Endothelial cell of umbilical vein (primary cell): ENCODE measurements around the gene PRKCD. TPM values are rescaled to one million over a fixed set of nuclear protein-coding genes. Genes with fewer than 3 reads are reported as not detected.

Experiments
- BruUV-seq: library from RNA; stranded (reverse); fragments of 400-500 nt; replicated peaks from 2 replicates; lab custom pipeline; 2021; lab: Mats Ljungman, UMichigan
- CTCF ChIA-PET: fragments of 300-600, 350-600 bp; sonication (Branson Sonifier 250); formaldehyde crosslinking; loops from one replicate; lab custom pipeline; 2021; ENCODE audit warnings: antibody characterized with exemption, inconsistent platforms; lab: Charles Lee
- POLR2A ChIA-PET: fragments of 300-600, 350-600 bp; sonication (Branson Sonifier 250); formaldehyde crosslinking; loops from one replicate; lab custom pipeline; 2021; ENCODE audit warnings: antibody characterized with exemption, inconsistent platforms; lab: Charles Lee
- DNase-seq: peaks from one replicate; pipeline ENCODE4 v3.0.0-alpha.2; 2011; ENCODE audit warnings: low read depth, low spot score
- FAIRE-seq: peaks from 2 replicates; lab custom pipeline; 2011; peaks lifted over from hg19 to GRCh38; lab: Jason Lieb, UNC
- H2AFZ ChIP-seq: 2 replicates; pipeline ENCODE4 v1.6.0; 2012; ENCODE audit warnings: low read depth, low read length, control low read depth, inconsistent platforms
- H3K27ac ChIP-seq: 2 replicates; pipeline ENCODE4 v1.5.1; 2011; ENCODE audit warnings: low read depth, mild to moderate bottlenecking, control low read depth, low read length, moderate library complexity; ENCODE audit not compliant: insufficient read depth
- H3K27me3 ChIP-seq, 2 experiments: 2 replicates each; pipeline versions ENCODE4 v1.6.0 to v1.6.1; 2011; ENCODE audit warnings: low read length in 2 of 2, mixed read lengths in 1 of 2; ENCODE audit not compliant: control insufficient read depth in 2 of 2, insufficient read depth in 2 of 2
- H3K36me3 ChIP-seq, 2 experiments: 2 replicates in 1 of 2; 3 replicates in 1 of 2; pipeline ENCODE4 v1.5.1; 2011; ENCODE audit warnings: low read length in 2 of 2, mild to moderate bottlenecking in 1 of 2, moderate library complexity in 1 of 2; ENCODE audit not compliant: control insufficient read depth in 2 of 2, insufficient read depth in 2 of 2; ENCODE audit errors: extremely low read depth in 1 of 2
- H3K4me1 ChIP-seq: 3 replicates; pipeline ENCODE4 v1.5.1; 2011; ENCODE audit warnings: mild to moderate bottlenecking, low read length; ENCODE audit not compliant: control insufficient read depth, insufficient read depth; ENCODE audit errors: extremely low read depth
- H3K4me2 ChIP-seq: 2 replicates; pipeline ENCODE4 v1.6.1; 2011; ENCODE audit warnings: low read length, control low read depth, mixed read lengths; ENCODE audit not compliant: insufficient read depth
- H3K4me3 ChIP-seq, 3 experiments: fragments of 200-600 bp in 1 of 3; sonication (generic), shearing (Covaris generic) in 1 of 3; replicated peaks in 1 of 3; 2 replicates each; pipeline ENCODE4 v1.5.1; 2011 to 2016; ENCODE audit warnings: control low read depth in 3 of 3, low read length in 3 of 3, mild to moderate bottlenecking in 2 of 3, inconsistent platforms in 1 of 3, low read depth in 1 of 3, moderate library complexity in 1 of 3; ENCODE audit not compliant: insufficient read depth in 1 of 3
- H3K79me2 ChIP-seq: 2 replicates; pipeline ENCODE4 v1.6.0; 2012; ENCODE audit warnings: low read length, inconsistent platforms; ENCODE audit not compliant: control insufficient read depth, insufficient read depth
- H3K9ac ChIP-seq: replicated peaks from 2 replicates; pipeline ENCODE3; 2011; ENCODE audit warnings: low read length, control low read depth; ENCODE audit not compliant: insufficient read depth; ENCODE audit errors: extremely low read depth
- H3K9me1 ChIP-seq: replicated peaks from 3 replicates; pipeline ENCODE4 v1.6.0; 2011; ENCODE audit warnings: mild to moderate bottlenecking, low read length; ENCODE audit not compliant: control insufficient read depth, insufficient read depth; ENCODE audit errors: extremely low read depth
- H3K9me3 ChIP-seq: replicated peaks from 2 replicates; pipeline ENCODE4 v1.5.1; 2012; ENCODE audit warnings: low read length, inconsistent platforms; ENCODE audit not compliant: control insufficient read depth, insufficient read depth
- H4K20me1 ChIP-seq: replicated peaks from 2 replicates; pipeline ENCODE3; 2011; ENCODE audit warnings: mild to moderate bottlenecking, low read length; ENCODE audit not compliant: control insufficient read depth, insufficient read depth; ENCODE audit errors: extremely low read depth
- CTCF ChIP-seq, 2 donors: IDR thresholded peaks; 1 replicate in 1 of 2; 2 replicates in 1 of 2; pipeline ENCODE4 v1.5.1; 2011; ENCODE audit warnings: low read length in 2 of 2, mild to moderate bottlenecking in 2 of 2, moderate library complexity in 2 of 2, control low read depth in 1 of 2, inconsistent platforms in 1 of 2, low read depth in 1 of 2; ENCODE audit not compliant: insufficient read depth in 1 of 2; ENCODE audit errors: extremely low read depth in 1 of 2
- EZH2 ChIP-seq: IDR thresholded peaks from 2 replicates; pipeline ENCODE4 v1.6.1; 2012; ENCODE audit warnings: borderline replicate concordance, low read depth, mild to moderate bottlenecking, moderate library complexity, low read length, inconsistent platforms; ENCODE audit not compliant: severe bottlenecking
- FOS ChIP-seq: IDR thresholded peaks from 2 replicates; pipeline ENCODE4 v1.6.1; 2011; ENCODE audit warnings: mild to moderate bottlenecking, low read length, moderate library complexity, borderline replicate concordance; ENCODE audit not compliant: insufficient read depth
- GATA2 ChIP-seq: IDR thresholded peaks from 2 replicates; pipeline ENCODE4 v1.7.0; 2011; ENCODE audit warnings: low read depth, mild to moderate bottlenecking, moderate library complexity, mixed read lengths, low read length; ENCODE audit not compliant: insufficient read length, insufficient read depth
- JUN ChIP-seq: IDR thresholded peaks from 2 replicates; pipeline ENCODE4 v1.6.1; 2011; ENCODE audit warnings: borderline replicate concordance, low read depth; ENCODE audit not compliant: insufficient read length, insufficient read depth
- MAX ChIP-seq: IDR thresholded peaks from 2 replicates; pipeline ENCODE4 v1.6.1; 2011; ENCODE audit not compliant: insufficient read depth, insufficient read length
- MYC ChIP-seq: IDR thresholded peaks from one replicate; pipeline ENCODE4 v1.6.1; 2011; ENCODE audit warnings: mild to moderate bottlenecking, low read depth, low read length
- POLR2A ChIP-seq: IDR thresholded peaks from 2 replicates; pipeline ENCODE4 v1.6.1; 2012; ENCODE audit warnings: low read depth, mild to moderate bottlenecking, control low read depth, low read length
- POLR2AphosphoS5 ChIP-seq: IDR thresholded peaks from 2 replicates; pipeline ENCODE4 v1.6.1; 2012; ENCODE audit warnings: low read depth, mild to moderate bottlenecking, control low read depth, low read length, moderate library complexity; ENCODE audit not compliant: insufficient read depth
- dilution Hi-C: fragments of 300-500 bp; cut with MboI; formaldehyde crosslinking; loops from one replicate; pipeline ENCODE4 v1.15.0; 2019; ENCODE audit warnings: low sequenced_read_pairs; ENCODE audit not compliant: extremely low pct_ligation_motif_present
- intact Hi-C: fragments of 100-400 bp; cut with micrococcal nuclease; formaldehyde crosslinking; loops from one replicate; pipeline ENCODE4 v1.10.0; 2022
- polyA plus RNA-seq, 4 experiments: library from polyadenylated mRNA; depleted of rRNA in 3 of 4; stranded (reverse) in 3 of 4; unstranded in 1 of 4; fragments of >200 nt; gene quantifications; 2 replicates each; pipeline versions ENCODE4 v1.2.1 to v1.2.3, GENCODE V29; 2011 to 2012; ENCODE audit warnings: missing spikeins in 1 of 4
- total RNA-seq: library from RNA; stranded (reverse); gene quantifications from 2 replicates; pipeline ENCODE4 v1.2.3, GENCODE V29; 2021

Gene PRKCD
- total and polyA plus RNA-seq, 2 donors (not counting 3 experiments of a cell fraction or from before 2014, with no cell fraction given): 15.5 to 19.0 TPM

GRCh38 chr3:53122933-53123305, 38.1 kb upstream of the PRKCD start:
- FAIRE-seq (no peak), DNase-seq (no peak)
- Histone ChIP-seq H3K9ac (no peak overlapping the region), H3K4me2 (no peak overlapping the region), H3K27me3 (no peaks in the 10 kb centered on the region), H2AFZ (no peak overlapping the region), H4K20me1 (no peaks in the 10 kb centered on the region), H3K36me3 (peaks cover 12 to 34% of the 10 kb centered on the region in 2 experiments), H3K4me1 (no peaks in the 10 kb centered on the region), H3K4me3 (no peak overlapping the region), H3K9me1 (no peaks in the 10 kb centered on the region), H3K79me2 (no peaks in the 10 kb centered on the region), H3K9me3 (no peaks in the 10 kb centered on the region), H3K27ac (no peak overlapping the region)
- TF ChIP-seq FOS (no peak), EZH2 (no peak), POLR2A (no peak), POLR2AphosphoS5 (no peak), MAX (no peak), JUN (no peak), GATA2 (no peak), MYC (no peak), CTCF (IDR thresholded peaks at IDR 0.05; ENCODE audit: extremely low read depth in 1 of 2, insufficient read depth in 1 of 2, low read depth in 1 of 2, low read length in 2 of 2) (no peak)
- no TSS peak for BruUV-seq
- ChIA-PET POLR2A (no interaction called here), CTCF (interaction anchor here (0.7 to 3.1 kb wide), 3 partner anchors 8 to 19 kb away, joined by 3 to 15 read pairs (median 5); no protein-coding TSS in a partner anchor)
- dilution Hi-C loops: no loop called here
- intact Hi-C loops: no loop called here
